Type B pancreatic cell (in vitro differentiated cells): ENCODE data around the gene GTPBP3. TPM values are rescaled to one million over a fixed set of nuclear protein-coding genes. Genes with fewer than 3 reads are reported as not detected.

Experiments used
- DNase-seq: peaks from one replicate; pipeline ENCODE4 v3.0.0; 2021; ENCODE audit warnings: mixed read lengths; ENCODE audit not compliant: unreplicated experiment; ENCODE audit errors: extremely low spot score
- H3K27ac Mint-ChIP-seq: 2 replicates; pipeline ENCODE4 v1.8.0; 2021; ENCODE audit warnings: mild to moderate bottlenecking, mixed read lengths
- H3K27me3 Mint-ChIP-seq: 2 replicates; pipeline ENCODE4 v1.8.0; 2021; ENCODE audit warnings: mixed read lengths
- H3K36me3 Mint-ChIP-seq: 2 replicates; pipeline ENCODE4 v1.8.0; 2021; ENCODE audit warnings: mixed read lengths
- H3K4me1 Mint-ChIP-seq: one replicate; pipeline ENCODE4 v1.8.0; 2021; ENCODE audit warnings: mixed read lengths; ENCODE audit not compliant: unreplicated experiment
- H3K4me3 Mint-ChIP-seq: 2 replicates; pipeline ENCODE4 v1.8.0; 2021; ENCODE audit warnings: mild to moderate bottlenecking, mixed read lengths
- H3K9me3 Mint-ChIP-seq: 2 replicates; pipeline ENCODE4 v1.8.0; 2021; ENCODE audit warnings: mixed read lengths
- total RNA-seq: library from RNA; stranded (reverse); gene quantifications from 2 replicates; pipeline ENCODE4 v1.2.1, GENCODE V29; 2021; ENCODE audit warnings: low replicate concordance
- TF ChIP-seq, protein P1 (sequence below): fragments of 200-600 bp; sonication (generic); conservative IDR thresholded peaks from 2 replicates; pipeline ENCODE4 v1.5.0; 2021; ENCODE audit warnings: antibody characterized with exemption, mild to moderate bottlenecking

The GTPBP3 gene
- total RNA-seq, 1 donor from 2014 or later: 48.4 TPM

DNA sequence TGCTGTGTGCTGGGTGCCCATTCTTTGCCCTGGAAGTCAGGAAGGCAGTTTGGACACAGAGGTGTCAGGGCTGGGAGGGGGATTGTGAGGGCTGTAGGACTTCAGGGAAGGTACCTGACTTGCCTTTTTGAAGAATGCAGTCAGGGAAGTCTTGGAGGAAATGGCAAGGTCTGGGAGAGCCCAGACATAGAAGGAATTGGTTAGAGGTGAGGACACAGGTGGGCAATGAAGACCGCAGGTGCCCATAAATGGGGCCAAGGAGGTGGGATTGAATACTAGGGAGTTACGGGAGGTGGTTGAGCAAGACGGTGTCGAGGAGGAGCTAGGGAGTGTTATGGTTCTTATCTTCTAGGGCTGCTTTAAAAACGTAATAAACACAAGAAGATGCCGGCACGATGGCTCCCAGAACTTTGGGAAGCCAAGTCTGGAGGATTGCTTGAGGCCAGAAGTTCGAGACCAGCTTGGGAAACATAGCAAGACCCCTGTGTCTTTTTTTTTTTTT, 29.4 kb upstream of the GTPBP3 start:
- H3K4me3 Mint-ChIP-seq: peak overlapping the region; percentile 92
- peaks cover 7% of the 10 kb centered on the region for H3K36me3 Mint-ChIP-seq
- TF ChIP-seq, protein P1, sequence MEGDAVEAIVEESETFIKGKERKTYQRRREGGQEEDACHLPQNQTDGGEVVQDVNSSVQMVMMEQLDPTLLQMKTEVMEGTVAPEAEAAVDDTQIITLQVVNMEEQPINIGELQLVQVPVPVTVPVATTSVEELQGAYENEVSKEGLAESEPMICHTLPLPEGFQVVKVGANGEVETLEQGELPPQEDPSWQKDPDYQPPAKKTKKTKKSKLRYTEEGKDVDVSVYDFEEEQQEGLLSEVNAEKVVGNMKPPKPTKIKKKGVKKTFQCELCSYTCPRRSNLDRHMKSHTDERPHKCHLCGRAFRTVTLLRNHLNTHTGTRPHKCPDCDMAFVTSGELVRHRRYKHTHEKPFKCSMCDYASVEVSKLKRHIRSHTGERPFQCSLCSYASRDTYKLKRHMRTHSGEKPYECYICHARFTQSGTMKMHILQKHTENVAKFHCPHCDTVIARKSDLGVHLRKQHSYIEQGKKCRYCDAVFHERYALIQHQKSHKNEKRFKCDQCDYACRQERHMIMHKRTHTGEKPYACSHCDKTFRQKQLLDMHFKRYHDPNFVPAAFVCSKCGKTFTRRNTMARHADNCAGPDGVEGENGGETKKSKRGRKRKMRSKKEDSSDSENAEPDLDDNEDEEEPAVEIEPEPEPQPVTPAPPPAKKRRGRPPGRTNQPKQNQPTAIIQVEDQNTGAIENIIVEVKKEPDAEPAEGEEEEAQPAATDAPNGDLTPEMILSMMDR: no peak
- H3K27me3 Mint-ChIP-seq: no peaks in the 10 kb centered on the region
- H3K27ac Mint-ChIP-seq: peak overlapping the region; percentile 95
- H3K9me3 Mint-ChIP-seq: no peaks in the 10 kb centered on the region
- no peak for DNase-seq
- H3K4me1 Mint-ChIP-seq: peaks cover 28% of the 10 kb centered on the region

DNA sequence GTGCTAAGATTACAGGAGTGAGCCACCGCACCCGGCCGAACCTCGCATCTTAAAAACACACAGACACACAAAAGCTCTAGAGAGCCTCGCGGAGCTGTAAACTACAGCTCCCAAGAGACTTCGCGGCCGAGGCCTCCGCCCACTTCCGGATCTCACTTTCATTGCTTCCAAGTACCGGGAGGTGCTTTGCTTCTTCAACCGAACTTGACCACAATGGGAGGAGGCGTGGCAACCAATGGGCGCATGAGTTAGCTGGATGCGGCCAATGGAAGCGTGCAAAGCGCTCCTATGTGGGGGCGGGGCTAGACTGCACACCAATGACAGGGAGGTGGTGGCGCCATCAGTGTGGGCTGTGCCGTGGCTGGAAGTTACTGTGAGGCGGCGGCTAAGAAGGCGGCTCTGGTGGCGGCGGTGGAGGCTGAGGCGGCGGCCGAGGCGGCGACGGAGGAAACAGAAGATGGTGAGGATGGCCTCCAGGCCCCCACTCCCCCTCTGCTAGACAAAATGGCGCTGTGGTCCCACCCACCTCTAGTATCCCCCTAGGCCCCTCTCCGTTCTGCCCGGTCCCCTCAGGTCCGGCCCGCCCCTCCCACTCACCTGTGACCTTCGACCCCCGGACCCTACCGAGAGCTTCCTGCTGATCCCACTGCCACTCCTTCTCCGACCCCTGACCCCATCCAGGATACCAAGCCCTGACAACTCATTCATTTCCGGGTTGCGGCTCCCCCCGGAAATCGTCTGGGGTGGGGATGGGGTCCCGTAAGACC, 28.0 kb upstream of the GTPBP3 start, which contains the start of gene DDA1:
Gene DDA1, plus strand, starts transcription at position 366 of the 767 bp plus-strand sequence. Its CDS starts 92 bp downstream, at position 458.
- Mint-ChIP-seq H3K4me3 (peak within 1 kb of the TSS; percentile 99), H3K27ac (peak within 1 kb of the TSS; percentile 96), H3K4me1 (peaks cover 28% of the 10 kb centered on the region), H3K36me3 (peaks cover 7% of the 10 kb centered on the region), H3K9me3 (no peaks in the 10 kb centered on the region), H3K27me3 (no peaks in the 10 kb centered on the region)
- peak; percentile 97 for DNase-seq
- TF ChIP-seq, protein P1: no peak

DNA sequence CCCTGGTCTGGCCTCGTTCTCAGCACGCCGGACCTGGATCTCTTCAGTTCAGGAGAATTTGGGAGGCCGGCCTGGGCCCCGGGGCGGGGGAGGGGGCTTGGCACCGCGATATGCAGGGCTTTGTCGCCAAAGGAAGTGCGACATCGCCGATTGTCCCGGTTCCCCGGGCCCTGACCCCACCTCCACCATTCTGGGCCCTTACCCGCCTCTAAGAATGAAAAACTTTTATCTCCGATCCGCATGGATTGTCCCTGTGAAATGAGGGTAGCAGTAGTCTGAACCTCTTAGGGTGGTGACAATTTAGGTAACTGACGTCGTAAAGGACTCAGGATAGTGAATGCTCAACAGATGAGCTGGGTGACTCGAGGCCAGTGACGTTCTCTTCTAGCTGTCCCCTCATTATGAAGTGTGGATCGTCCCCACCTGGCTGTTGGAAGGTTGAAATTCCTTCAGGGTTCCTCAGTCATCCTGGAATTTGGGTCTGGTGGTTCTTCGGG, 27.3 kb upstream of the GTPBP3 start:
- Mint-ChIP-seq H3K27me3 (no peaks in the 10 kb centered on the region), H3K27ac (peak overlapping the region; percentile 96), H3K9me3 (no peaks in the 10 kb centered on the region), H3K4me3 (peak overlapping the region; percentile 99), H3K36me3 (peaks cover 7% of the 10 kb centered on the region), H3K4me1 (peaks cover 24% of the 10 kb centered on the region)
- no peak for DNase-seq
- TF ChIP-seq, protein P1: no peak

DNA sequence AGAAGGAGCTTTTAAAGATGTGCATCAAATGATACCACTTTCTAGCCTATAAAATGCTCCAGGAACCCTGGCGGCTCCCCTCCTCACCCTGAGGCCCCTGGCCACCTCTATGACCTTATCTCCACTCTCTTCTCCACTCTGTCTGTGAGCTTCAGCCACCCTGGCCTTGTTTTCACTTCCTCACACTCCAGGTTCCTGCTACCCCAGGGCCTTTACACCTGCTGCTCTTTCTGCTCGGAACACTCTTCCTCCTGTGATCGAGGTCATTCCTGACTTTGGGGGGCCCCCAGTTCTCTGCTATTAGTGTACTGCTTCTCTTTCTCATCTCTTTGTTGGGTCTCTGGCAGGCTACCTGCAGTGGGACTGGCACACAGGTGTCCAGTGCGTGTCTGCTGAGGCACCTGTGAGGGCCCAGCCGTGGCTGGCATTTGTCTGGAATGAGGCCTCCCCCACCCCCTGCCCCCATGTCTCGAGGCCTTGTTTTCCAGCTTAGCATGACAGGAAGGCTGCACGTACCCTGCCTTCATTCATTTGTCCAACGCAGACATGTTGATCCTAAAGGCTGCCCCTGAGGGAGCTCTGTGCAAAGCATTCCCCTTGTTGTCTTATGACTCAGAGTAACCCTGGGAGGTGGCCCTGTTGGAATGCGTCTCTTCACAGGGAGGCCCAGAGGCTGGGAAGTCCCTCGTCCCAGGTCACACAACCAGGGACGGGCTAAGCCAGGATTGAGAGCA, 25.7 kb upstream of the GTPBP3 start:
- H3K27me3 Mint-ChIP-seq: no peaks in the 10 kb centered on the region
- no peak for DNase-seq
- H3K27ac Mint-ChIP-seq: peak overlapping the region; percentile 95
- peaks cover 13% of the 10 kb centered on the region for H3K36me3 Mint-ChIP-seq
- TF ChIP-seq, protein P1: no peak
- peak overlapping the region; percentile 85 for H3K4me3 Mint-ChIP-seq
- H3K9me3 Mint-ChIP-seq: no peaks in the 10 kb centered on the region
- H3K4me1 Mint-ChIP-seq: peaks cover 23% of the 10 kb centered on the region

DNA sequence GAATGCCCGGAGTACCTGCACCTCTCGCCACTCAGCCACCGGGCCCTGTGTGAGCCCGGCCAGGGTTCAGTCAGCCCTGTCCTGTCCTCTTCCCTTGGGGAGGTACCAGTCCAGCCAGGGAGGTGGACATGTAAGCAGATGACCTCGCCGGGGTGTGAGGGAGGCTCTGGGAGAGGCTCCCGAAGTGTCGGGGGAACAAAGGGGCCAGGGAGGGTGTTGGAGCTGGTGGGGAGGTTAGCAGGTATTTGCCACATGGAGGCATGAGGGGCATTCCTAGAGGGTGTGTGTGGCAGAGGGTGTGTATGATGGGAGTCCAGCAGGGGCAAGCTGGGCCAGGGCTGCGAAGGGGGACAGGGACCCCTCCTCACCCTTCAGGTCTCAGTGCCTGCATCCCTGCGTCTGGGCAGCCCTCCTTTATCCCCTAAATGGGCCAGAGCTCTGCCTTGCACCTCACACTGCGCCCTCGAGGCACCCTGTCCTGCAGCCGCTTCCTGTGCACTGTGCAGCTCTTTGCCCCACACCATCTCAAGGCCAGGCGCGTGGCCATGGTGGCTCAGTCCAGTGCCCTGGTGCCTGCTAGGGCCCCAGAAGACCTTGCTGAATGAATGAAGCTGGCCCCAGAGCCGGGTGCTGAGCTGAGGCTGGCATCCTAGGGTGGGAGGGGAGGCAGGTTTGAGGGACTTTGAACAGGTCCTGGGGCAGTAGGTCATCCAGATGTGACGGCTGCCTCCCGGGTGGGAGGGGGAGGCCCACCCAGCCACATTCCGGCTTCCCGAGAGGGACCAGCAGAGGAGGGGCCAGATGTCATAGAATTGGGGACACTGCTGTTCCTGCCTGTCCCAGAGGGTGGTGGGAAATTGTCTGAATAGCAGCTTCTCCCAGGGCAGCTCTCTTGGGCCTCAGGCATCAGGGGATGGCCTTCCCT, 24.9 kb upstream of the GTPBP3 start:
- Mint-ChIP-seq H3K27me3 (no peaks in the 10 kb centered on the region), H3K36me3 (peaks cover 13% of the 10 kb centered on the region), H3K4me3 (peak overlapping the region; percentile 85), H3K4me1 (peaks cover 23% of the 10 kb centered on the region), H3K27ac (peak overlapping the region; percentile 95), H3K9me3 (no peaks in the 10 kb centered on the region)
- no peak for DNase-seq
- TF ChIP-seq, protein P1: no peak
